Fibroblast of lung (primary cell): ENCODE measurements around the gene FBL. TPM values are rescaled to one million over a fixed set of nuclear protein-coding genes. Genes with fewer than 3 reads are reported as not detected.

ENCODE experiments used
- DNase-seq, 2 donors: peaks; one replicate each; pipeline versions ENCODE4 v3.0.0 to v3.0.0-alpha.2; 2010; ENCODE audit warnings: low read depth in 2 of 2
- H2AFZ ChIP-seq: 2 replicates; pipeline ENCODE4 v1.5.1; 2012; ENCODE audit warnings: low read length, control low read depth, inconsistent platforms
- H3K27ac ChIP-seq: 2 replicates; pipeline ENCODE4 v1.5.1; 2011; ENCODE audit warnings: low read length, control low read depth; ENCODE audit not compliant: insufficient read depth
- H3K27me3 ChIP-seq: 2 replicates; pipeline ENCODE4 v1.5.1; 2011; ENCODE audit warnings: mild to moderate bottlenecking, low read length; ENCODE audit not compliant: control insufficient read depth, insufficient read depth
- H3K36me3 ChIP-seq: 2 replicates; pipeline ENCODE4 v1.5.1; 2011; ENCODE audit warnings: low read length; ENCODE audit not compliant: control insufficient read depth, insufficient read depth
- H3K4me1 ChIP-seq: 2 replicates; pipeline ENCODE4 v1.5.1; 2011; ENCODE audit warnings: low read length; ENCODE audit not compliant: control insufficient read depth, insufficient read depth; ENCODE audit errors: extremely low read depth
- H3K4me2 ChIP-seq: 2 replicates; pipeline ENCODE4 v1.5.1; 2011; ENCODE audit warnings: low read length, control low read depth; ENCODE audit not compliant: insufficient read depth; ENCODE audit errors: extremely low read depth
- H3K4me3 ChIP-seq, 4 experiments: fragments of 200-600 bp in 1 of 4; sonication (generic) in 1 of 4; replicated peaks in 1 of 4; 2 replicates each; pipeline ENCODE4 v1.5.1; 2011 to 2016; ENCODE audit warnings: low read length in 4 of 4, low read depth in 3 of 4, mild to moderate bottlenecking in 3 of 4, control low read depth in 2 of 4, inconsistent platforms in 1 of 4, mixed read lengths in 1 of 4; ENCODE audit not compliant: insufficient read depth in 1 of 4; ENCODE audit errors: control extremely low read depth in 1 of 4
- H3K79me2 ChIP-seq: 2 replicates; pipeline ENCODE4 v1.5.1; 2012; ENCODE audit warnings: mild to moderate bottlenecking, low read length, inconsistent platforms; ENCODE audit not compliant: control insufficient read depth, insufficient read depth
- H3K9ac ChIP-seq: 2 replicates; pipeline ENCODE4 v1.5.1; 2011; ENCODE audit warnings: mild to moderate bottlenecking, low read length, control low read depth; ENCODE audit not compliant: insufficient read depth
- H3K9me3 ChIP-seq: 2 replicates; pipeline ENCODE4 v1.5.1; 2012; ENCODE audit warnings: low read depth, low read length; ENCODE audit not compliant: control insufficient read depth, insufficient read depth
- H4K20me1 ChIP-seq: 2 replicates; pipeline ENCODE4 v1.5.1; 2011; ENCODE audit warnings: low read length; ENCODE audit not compliant: control insufficient read depth, insufficient read depth; ENCODE audit errors: extremely low read depth
- CTCF ChIP-seq, 2 donors: IDR thresholded peaks in 1 of 2; conservative IDR thresholded peaks in 1 of 2; 1 replicate in 1 of 2; 2 replicates in 1 of 2; pipeline ENCODE4 v1.5.1; 2011 to 2012; ENCODE audit warnings: low read length in 2 of 2, control low read depth in 1 of 2, inconsistent platforms in 1 of 2, low read depth in 1 of 2, mild to moderate bottlenecking in 1 of 2
- EZH2 ChIP-seq: IDR thresholded peaks from 2 replicates; pipeline ENCODE4 v1.5.1; 2012; ENCODE audit warnings: low read length, control low read depth, mild to moderate bottlenecking; ENCODE audit errors: missing control alignments
- polyA plus RNA-seq, 2 donors: library from polyadenylated mRNA; depleted of rRNA in 1 of 2; stranded (reverse) in 1 of 2; unstranded in 1 of 2; fragments of >200 nt; gene quantifications; 2 replicates each; pipeline ENCODE4 v1.2.1, GENCODE V29; 2011 to 2012; ENCODE audit warnings: missing spikeins in 1 of 2
- total RNA-seq: library from RNA; depleted of rRNA; stranded (reverse); fragments of >200 nt; gene quantifications from 2 replicates; pipeline ENCODE4 v1.2.1, GENCODE V29; 2014

The FBL gene
- total and polyA plus RNA-seq, 2 donors (not counting 1 experiment from before 2014, with no cell fraction given), result 127 to 177 TPM

DNA sequence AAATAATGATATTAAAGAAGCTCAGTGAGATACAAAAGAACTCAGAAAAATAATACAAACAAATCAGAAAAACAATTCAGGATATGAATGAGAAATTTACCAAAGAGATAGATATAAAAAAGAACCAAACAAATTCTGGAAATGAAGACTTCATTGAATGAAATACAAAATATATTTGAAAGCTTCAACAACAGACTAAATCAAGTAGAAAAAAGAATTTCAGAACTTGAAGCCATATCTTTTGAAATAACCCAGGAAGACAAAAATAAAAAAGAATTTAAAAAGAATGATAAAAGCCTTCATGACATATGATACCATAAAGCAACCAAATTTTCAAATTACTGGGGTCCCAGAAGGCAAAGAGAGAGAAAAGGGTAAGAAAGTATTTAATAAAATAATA lies 57.9 kb downstream of the FBL start:
- Histone ChIP-seq H3K27me3 (no peaks in the 10 kb centered on the region), H3K4me1 (no peaks in the 10 kb centered on the region), H3K27ac (no peak overlapping the region), H3K79me2 (no peaks in the 10 kb centered on the region), H3K4me2 (no peak overlapping the region), H3K9me3 (no peaks in the 10 kb centered on the region), H2AFZ (no peak overlapping the region), H4K20me1 (no peaks in the 10 kb centered on the region), H3K4me3 (no peak overlapping the region), H3K36me3 (no peaks in the 10 kb centered on the region), H3K9ac (no peak overlapping the region)
- no peak for DNase-seq
- TF ChIP-seq CTCF (conservative IDR thresholded peaks at IDR 0.05 in 1 of 2, IDR thresholded peaks at IDR 0.05 in 1 of 2; ENCODE audit: low read depth in 1 of 2, low read length in 2 of 2), result no peak
- no peak for TF ChIP-seq EZH2

Other genes with a start within 250 kb of the FBL start
- not detected in 2 replicates for gene LGALS13, start 243.9 kb downstream of the FBL start, total RNA-seq
- gene LGALS13, start 243.9 kb downstream of the FBL start, polyA plus RNA-seq, result not detected in 2 replicates
- not detected in 2 replicates for gene LGALS16, start 190.5 kb downstream of the FBL start, total RNA-seq
- gene LGALS16, start 190.5 kb downstream of the FBL start, polyA plus RNA-seq, result not detected in 2 replicates
- gene LGALS14, start 141.9 kb downstream of the FBL start, total RNA-seq, result not detected in 2 replicates
- not detected in 2 replicates for gene LGALS14, start 141.9 kb downstream of the FBL start, polyA plus RNA-seq
- not detected in 2 replicates for gene CLC, start 108.3 kb downstream of the FBL start, total RNA-seq
- not detected in 2 replicates for gene CLC, start 108.3 kb downstream of the FBL start, polyA plus RNA-seq
- not detected in 2 replicates for gene LEUTX, start 67.5 kb downstream of the FBL start, total RNA-seq
- gene LEUTX, start 67.5 kb downstream of the FBL start, polyA plus RNA-seq, result not detected in 2 replicates
- gene DYRK1B, start 12.2 kb downstream of the FBL start, total RNA-seq, result 8.5 and 12.2 TPM in 2 replicates
- gene DYRK1B, start 12.2 kb downstream of the FBL start, polyA plus RNA-seq, result 7.5 and 7.7 TPM in 2 replicates
- 0.33 and 0.51 TPM in 2 replicates for gene FCGBP, start 88.3 kb upstream of the FBL start, total RNA-seq
- 0.01 and 0.02 TPM in 2 replicates for gene FCGBP, start 88.3 kb upstream of the FBL start, polyA plus RNA-seq
- gene PSMC4, start 124.8 kb upstream of the FBL start, total RNA-seq, result 65.2 and 75.1 TPM in 2 replicates
- gene PSMC4, start 124.8 kb upstream of the FBL start, polyA plus RNA-seq, result 76.0 and 113 TPM in 2 replicates
- gene ZNF546, start 150.7 kb upstream of the FBL start, total RNA-seq, result 10.5 and 15.7 TPM in 2 replicates
- 1.0 and 1.6 TPM in 2 replicates for gene ZNF546, start 150.7 kb upstream of the FBL start, polyA plus RNA-seq
- 17.2 and 20.8 TPM in 2 replicates for gene ZNF780B, start 209.9 kb upstream of the FBL start, total RNA-seq
- 8.9 TPM in 2 replicates for gene ZNF780B, start 209.9 kb upstream of the FBL start, polyA plus RNA-seq
- 12.8 and 17.3 TPM in 2 replicates for gene ZNF780A, start 244.6 kb upstream of the FBL start, total RNA-seq
- 10.2 and 14.7 TPM in 2 replicates for gene ZNF780A, start 244.6 kb upstream of the FBL start, polyA plus RNA-seq